PC-9 (cell line): ENCODE results near the gene FILIP1L. TPM values are rescaled to one million over a fixed set of nuclear protein-coding genes. Genes with fewer than 3 reads are reported as not detected.

Source experiments
- BruUV-seq: library from RNA; stranded (reverse); fragments of 400-500 nt; replicated peaks from 2 replicates; lab custom pipeline; 2021; lab: Mats Ljungman, UMichigan
- CTCF ChIA-PET: fragments of 300-600 bp; sonication (Branson Sonifier 250); formaldehyde crosslinking; loops from one replicate; lab custom pipeline; 2022; ENCODE audit warnings: antibody characterized with exemption; lab: Charles Lee
- POLR2A ChIA-PET: fragments of 300-600 bp; sonication (Branson Sonifier 250); formaldehyde crosslinking; loops from one replicate; lab custom pipeline; 2022; ENCODE audit warnings: antibody characterized with exemption; ENCODE audit not compliant: unreplicated experiment; lab: Charles Lee
- DNase-seq, 2 experiments: peaks; one replicate each; pipeline versions ENCODE4 v3.0.0 to v3.0.0-alpha.2; 2015 to 2022; ENCODE audit warnings: mixed read lengths in 1 of 2
- H2AFZ ChIP-seq: fragments of 200-600 bp; sonication (generic); 2 replicates; pipeline ENCODE4 v1.8.1; 2017; ENCODE audit warnings: antibody characterized with exemption
- H3F3A ChIP-seq: fragments of 200-600 bp; sonication (generic); 2 replicates; pipeline ENCODE4 v1.8.1; 2017; ENCODE audit warnings: antibody characterized with exemption, mild to moderate bottlenecking, low read depth; ENCODE audit not compliant: insufficient read depth
- H3K27ac ChIP-seq: fragments of 200-600 bp; sonication (generic); 2 replicates; pipeline ENCODE4 v1.6.1; 2016; ENCODE audit warnings: mixed run types
- H3K27me3 ChIP-seq: fragments of 200-600 bp; sonication (generic); 2 replicates; pipeline ENCODE4 v1.6.1; 2016; ENCODE audit warnings: low read depth, mixed run types; ENCODE audit not compliant: insufficient read depth
- H3K36me3 ChIP-seq: fragments of 200-600 bp; sonication (generic); 2 replicates; pipeline ENCODE4 v1.6.1; 2016; ENCODE audit warnings: low read depth, mixed run types
- H3K4me1 ChIP-seq: fragments of 200-600 bp; sonication (generic); replicated peaks from 2 replicates; pipeline ENCODE4 v1.6.1; 2016; ENCODE audit warnings: mixed run types; ENCODE audit not compliant: insufficient read depth
- H3K4me2 ChIP-seq: fragments of 200-600 bp; sonication (generic); 2 replicates; pipeline ENCODE4 v1.6.1; 2017; ENCODE audit warnings: mixed run types
- H3K4me3 ChIP-seq: fragments of 200-600 bp; sonication (generic); 2 replicates; pipeline ENCODE4 v1.6.1; 2016; ENCODE audit warnings: mixed run types
- H3K79me2 ChIP-seq: fragments of 200-600 bp; sonication (generic); 2 replicates; pipeline ENCODE4 v1.6.1; 2017; ENCODE audit warnings: low read depth, mixed run types
- H3K9me2 ChIP-seq: fragments of 200-600 bp; sonication (generic); 2 replicates; pipeline ENCODE4 v1.8.1; 2017; ENCODE audit warnings: mild to moderate bottlenecking; ENCODE audit not compliant: insufficient read depth
- H3K9me3 ChIP-seq: fragments of 200-600 bp; sonication (generic); 2 replicates; pipeline ENCODE4 v1.8.1; 2016; ENCODE audit warnings: low read depth; ENCODE audit not compliant: insufficient read depth
- H4K20me1 ChIP-seq: fragments of 200-600 bp; sonication (generic); 2 replicates; pipeline ENCODE4 v1.8.1; 2017; ENCODE audit not compliant: insufficient read depth
- CTCF ChIP-seq: fragments of 200-600 bp; sonication (generic); conservative IDR thresholded peaks from 2 replicates; pipeline ENCODE4 v1.6.1; 2017; ENCODE audit warnings: mixed run types, antibody characterized with exemption, mild to moderate bottlenecking, moderate library complexity
- EZH2 ChIP-seq: fragments of 200-600 bp; sonication (generic); IDR thresholded peaks from 2 replicates; pipeline ENCODE4 v1.8.0; 2017; ENCODE audit warnings: antibody characterized with exemption, low read depth
- intact Hi-C: fragments of 100-400 bp; cut with micrococcal nuclease; formaldehyde crosslinking; loops from one replicate; pipeline ENCODE4 v1.10.0; 2022; ENCODE audit not compliant: unreplicated experiment
- total RNA-seq: library from RNA; stranded (reverse); gene quantifications from 2 replicates; pipeline ENCODE4 v1.2.3, GENCODE V29; 2021

The FILIP1L gene
- total RNA-seq, 1 experiment from 2014 or later, result 16.8 TPM

- H3K9me3 ChIP-seq, result no peaks in the 10 kb centered on the region
Measured at GRCh38 chr3:100023595-100023994, 90.7 kb downstream of the FILIP1L start.

GRCh38 chr3:100023150-100023549 is 91.2 kb downstream of the FILIP1L start:
- no peak overlapping the region for H3K4me2 ChIP-seq
- CTCF ChIA-PET, result interaction anchor here (0.6 kb wide), 1 partner anchor 190 kb away, joined by 7 read pairs; no protein-coding TSS in a partner anchor

More at GRCh38 chr3:100023595-100023994, 90.7 kb downstream of the FILIP1L start:
- Histone ChIP-seq H3F3A (no peaks in the 10 kb centered on the region), H3K4me2 (no peak overlapping the region), H4K20me1 (no peaks in the 10 kb centered on the region), H3K27ac (no peak overlapping the region), H3K36me3 (no peaks in the 10 kb centered on the region), H3K4me3 (no peak overlapping the region), H3K27me3 (no peaks in the 10 kb centered on the region), H3K9me2 (peaks cover 6% of the 10 kb centered on the region; the same call in 1 of the 2 replicates), H3K4me1 (no peaks in the 10 kb centered on the region), H3K79me2 (no peaks in the 10 kb centered on the region), H2AFZ (no peak overlapping the region)
- ChIA-PET POLR2A (no interaction called here), CTCF (no interaction called here)
- no peak for TF ChIP-seq CTCF
- no peak for TF ChIP-seq EZH2
- DNase-seq, result no peak
- BruUV-seq, result no TSS peak
- intact Hi-C loops, result no loop called here

GRCh38 chr3:100022506-100022905 is 91.8 kb downstream of the FILIP1L start:
- Histone ChIP-seq H2AFZ (no peak overlapping the region), H3K27ac (no peak overlapping the region), H3K9me2 (peaks cover 3% of the 10 kb centered on the region; the same call in 1 of the 2 replicates), H3K79me2 (no peaks in the 10 kb centered on the region), H3K27me3 (no peaks in the 10 kb centered on the region), H3K36me3 (no peaks in the 10 kb centered on the region), H3K4me3 (no peak overlapping the region), H4K20me1 (no peaks in the 10 kb centered on the region), H3K4me1 (no peaks in the 10 kb centered on the region), H3F3A (no peaks in the 10 kb centered on the region), H3K4me2 (no peak overlapping the region), H3K9me3 (no peaks in the 10 kb centered on the region)
- intact Hi-C loops, result no loop called here
- POLR2A ChIA-PET, result interaction anchor here (0.6 kb wide), 1 partner anchor 7 kb away, joined by 3 read pairs; no protein-coding TSS in a partner anchor
- CTCF ChIA-PET, result interaction anchor here (0.6 kb wide), 1 partner anchor 190 kb away, joined by 7 read pairs; no protein-coding TSS in a partner anchor
- DNase-seq, result no peak
- no peak for TF ChIP-seq CTCF
- TF ChIP-seq EZH2, result no peak
- no TSS peak for BruUV-seq

More at GRCh38 chr3:100023150-100023549, 91.2 kb downstream of the FILIP1L start:
- H3K9me2 ChIP-seq, result peaks cover 6% of the 10 kb centered on the region; the same call in 1 of the 2 replicates
- no peaks in the 10 kb centered on the region for H3K9me3 ChIP-seq
- H3K4me3 ChIP-seq, result no peak overlapping the region
- no peaks in the 10 kb centered on the region for H3K79me2 ChIP-seq
- TF ChIP-seq EZH2 (no peak), CTCF (no peak)
- DNase-seq, result peak in 1 of 2 experiments; percentile 49
- no peak overlapping the region for H2AFZ ChIP-seq
- intact Hi-C loops, result no loop called here
- POLR2A ChIA-PET, result no interaction called here
- H3K36me3 ChIP-seq, result no peaks in the 10 kb centered on the region
- H3F3A ChIP-seq, result no peaks in the 10 kb centered on the region
- H3K27me3 ChIP-seq, result no peaks in the 10 kb centered on the region
- H3K4me1 ChIP-seq, result no peaks in the 10 kb centered on the region
- H3K27ac ChIP-seq, result no peak overlapping the region
- BruUV-seq, result no TSS peak
- no peaks in the 10 kb centered on the region for H4K20me1 ChIP-seq
